Measurements from ENCODE around the gene VWF.

DNA sequence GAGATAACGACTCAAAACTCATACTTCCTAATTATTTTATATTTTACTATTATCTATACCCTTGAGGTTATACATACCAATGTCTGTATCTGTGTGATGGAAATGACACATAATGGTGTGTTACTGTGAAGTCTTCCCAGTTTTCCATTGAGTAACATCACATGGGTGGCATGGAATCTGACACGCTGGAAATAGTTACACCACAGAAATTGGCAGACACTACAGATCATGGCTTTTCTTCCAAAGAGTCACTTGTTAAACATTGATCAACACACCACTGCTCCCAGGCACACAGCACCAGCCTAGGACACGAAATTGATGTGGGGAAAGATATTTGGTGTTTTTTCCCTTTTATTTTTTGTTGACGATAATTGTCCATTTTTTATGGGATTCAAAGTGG is 33.0 kb upstream of the VWF start:
- no peak for TF ChIP-seq YY1 (IDR thresholded peaks at IDR 0.05; ENCODE audit: insufficient read depth, insufficient read length)
- no peak for TF ChIP-seq SUZ12 (IDR thresholded peaks at IDR 0.05; ENCODE audit: extremely low read depth, insufficient read depth, insufficient read length)
- no peak for TF ChIP-seq ZNF274 (IDR thresholded peaks at IDR 0.05; ENCODE audit: low read depth, low read length)
